ENCODE measurements around the gene ZFHX3. TPM values are rescaled to one million over a fixed set of nuclear protein-coding genes. Genes with fewer than 3 reads are reported as not detected.

ZFHX3 gene
- total and polyA plus RNA-seq, 10 donors = 0.47 to 18.5 (median 11.1) TPM

GRCh38 chr16:72841506-72841905 lies 206.4 kb downstream of the ZFHX3 start:
- peaks cover 0 to 32% (median 13%) of the 10 kb centered on the region in 6 donors for H3K4me1 ChIP-seq
- H3K36me3 ChIP-seq = no peaks in the 10 kb centered on the region
- no peak overlapping the region for H3K4me3 ChIP-seq
- intact Hi-C loops (cut with DNase I; ENCODE audit: low total_unique reads) = no loop called here
- 79 to 94% (median 86%) methylated on average over 3 of the region's 3 CpGs for WGBS, 5 donors
- no peak overlapping the region for H3K27ac ChIP-seq
- H3K9me3 ChIP-seq = no peaks in the 10 kb centered on the region
- TF ChIP-seq POLR2AphosphoS5 (IDR thresholded peaks at IDR 0.05) (no peak), POLR2A (IDR thresholded peaks at IDR 0.05) (no peak), CTCF (IDR thresholded peaks at IDR 0.05 in 8 of 11, conservative IDR thresholded peaks at IDR 0.05 in 3 of 11) (no peak)
- H3K27me3 ChIP-seq (replicated peaks in 1 of 7) = no peaks in the 10 kb centered on the region
- DNase-seq = no peak

GRCh38 chr16:72840631-72841381 lies 207.1 kb downstream of the ZFHX3 start:
- Histone ChIP-seq H3K27ac (no peak overlapping the region), H3K4me1 (peaks cover 0 to 32% (median 13%) of the 10 kb centered on the region in 6 donors), H3K9me3 (no peaks in the 10 kb centered on the region), H3K36me3 (no peaks in the 10 kb centered on the region), H3K4me3 (no peak overlapping the region), H3K27me3 (replicated peaks in 1 of 7) (no peaks in the 10 kb centered on the region)
- no peak for TF ChIP-seq CTCF (IDR thresholded peaks at IDR 0.05 in 8 of 11, conservative IDR thresholded peaks at IDR 0.05 in 3 of 11)
- TF ChIP-seq POLR2A (IDR thresholded peaks at IDR 0.05) = no peak
- TF ChIP-seq POLR2AphosphoS5 (IDR thresholded peaks at IDR 0.05) = no peak
- intact Hi-C loops (cut with DNase I; ENCODE audit: low total_unique reads) = no loop called here
- DNase-seq = no peak
- WGBS, 5 donors = 75 to 80% (median 76%) methylated on average over 11 of the region's 11 CpGs

- Histone ChIP-seq H3K27me3 (replicated peaks in 1 of 7) (no peaks in the 10 kb centered on the region), H3K9me3 (no peaks in the 10 kb centered on the region), H3K27ac (no peak overlapping the region), H3K36me3 (no peaks in the 10 kb centered on the region), H3K4me3 (no peak overlapping the region), H3K4me1 (peaks cover 0 to 16% (median 3%) of the 10 kb centered on the region in 6 donors)
- intact Hi-C loops (cut with DNase I; ENCODE audit: low total_unique reads) = loop anchor here (10.0 kb wide), 3 partner anchors 216 to 1036 kb away; no protein-coding TSS in a partner anchor
- 95 to 98% (median 96%) methylated on average over 13 of the region's 13 CpGs for WGBS, 5 donors
- TF ChIP-seq CTCF (IDR thresholded peaks at IDR 0.05 in 8 of 11, conservative IDR thresholded peaks at IDR 0.05 in 3 of 11) (no peak), POLR2A (IDR thresholded peaks at IDR 0.05) (no peak), POLR2AphosphoS5 (IDR thresholded peaks at IDR 0.05) (no peak)
- DNase-seq = no peak
Measured at GRCh38 chr16:72838951-72839350, 209.0 kb downstream of the ZFHX3 start.

GRCh38 chr16:72838586-72838910 lies 209.4 kb downstream of the ZFHX3 start:
- no peak for TF ChIP-seq POLR2A (IDR thresholded peaks at IDR 0.05)
- no peak for TF ChIP-seq CTCF (IDR thresholded peaks at IDR 0.05 in 8 of 11, conservative IDR thresholded peaks at IDR 0.05 in 3 of 11)
- no peak for TF ChIP-seq POLR2AphosphoS5 (IDR thresholded peaks at IDR 0.05)
- no peak overlapping the region for H3K4me3 ChIP-seq
- H3K36me3 ChIP-seq = no peaks in the 10 kb centered on the region
- intact Hi-C loops (cut with DNase I; ENCODE audit: low total_unique reads) = loop anchor here (10.0 kb wide), 3 partner anchors 216 to 1036 kb away; no protein-coding TSS in a partner anchor
- H3K27ac ChIP-seq = no peak overlapping the region
- H3K9me3 ChIP-seq = no peaks in the 10 kb centered on the region
- H3K27me3 ChIP-seq (replicated peaks in 1 of 7) = no peaks in the 10 kb centered on the region
- 90 to 95% (median 94%) methylated on average over 11 of the region's 11 CpGs for WGBS, 5 donors
- peaks cover 0 to 12% (median 2%) of the 10 kb centered on the region in 6 donors for H3K4me1 ChIP-seq
- DNase-seq = no peak
